H1 (cell line): ENCODE results near the gene CORO7. TPM values are rescaled to one million over a fixed set of nuclear protein-coding genes. Genes with fewer than 3 reads are reported as not detected.

Experiments used
- CTCF ChIA-PET: fragments of 300-600 bp; sonication (Branson Sonifier 250); formaldehyde crosslinking; loops from one replicate; lab custom pipeline; 2021; ENCODE audit not compliant: partially characterized antibody; lab: Charles Lee
- POLR2A ChIA-PET: fragments of 300-600 bp; sonication (Branson Sonifier 250); formaldehyde crosslinking; loops from one replicate; lab custom pipeline; 2021; ENCODE audit warnings: inconsistent platforms; ENCODE audit not compliant: partially characterized antibody; lab: Charles Lee
- DNase-seq, 2 experiments: peaks; one replicate each; pipeline versions ENCODE4 v3.0.0 to v3.0.0-alpha.2; 2010 to 2022; ENCODE audit warnings: low spot score in 2 of 2, low read depth in 1 of 2, mixed read lengths in 1 of 2
- FAIRE-seq: peaks from 2 replicates; lab custom pipeline; 2011; peaks lifted over from hg19 to GRCh38; lab: Jason Lieb, UNC
- H2AFZ ChIP-seq: 2 replicates; pipeline ENCODE4 v1.8.1; 2012; ENCODE audit warnings: low read length, inconsistent platforms
- H2AK5ac ChIP-seq: 2 replicates; pipeline ENCODE4 v1.6.1; 2013; ENCODE audit warnings: low read depth, low read length
- H2BK120ac ChIP-seq: replicated peaks from 2 replicates; pipeline ENCODE3; 2013; ENCODE audit warnings: low read depth, low read length, inconsistent platforms
- H2BK12ac ChIP-seq: 2 replicates; pipeline ENCODE4 v1.6.1; 2013; ENCODE audit warnings: low read depth, low read length
- H2BK15ac ChIP-seq: 2 replicates; pipeline ENCODE4 v1.6.1; 2013; ENCODE audit warnings: low read length
- H2BK20ac ChIP-seq: 2 replicates; pipeline ENCODE4 v1.6.1; 2013; ENCODE audit warnings: low read length
- H2BK5ac ChIP-seq: 2 replicates; pipeline ENCODE4 v1.6.1; 2013; ENCODE audit warnings: low read depth, low read length
- H3K14ac ChIP-seq: 2 replicates; pipeline ENCODE4 v1.6.1; 2013; ENCODE audit warnings: inconsistent platforms; ENCODE audit not compliant: insufficient read length
- H3K18ac ChIP-seq: 2 replicates; pipeline ENCODE4 v1.6.1; 2013; ENCODE audit warnings: low read length; ENCODE audit errors: extremely low read depth
- H3K23ac ChIP-seq: 2 replicates; pipeline ENCODE4 v1.6.1; 2013; ENCODE audit warnings: inconsistent platforms; ENCODE audit not compliant: insufficient read length
- H3K23me2 ChIP-seq: 2 replicates; pipeline ENCODE4 v1.6.1; 2013; ENCODE audit warnings: low read depth, low read length
- H3K27ac ChIP-seq: 2 replicates; pipeline ENCODE4 v1.6.1; 2011; ENCODE audit warnings: low read depth, low read length, inconsistent platforms
- H3K27me3 ChIP-seq, 4 experiments: replicated peaks in 1 of 4; 1 replicate in 1 of 4; 2 replicates in 3 of 4; pipeline versions ENCODE4 v1.6.1 to v1.8.1; 2011 to 2013; ENCODE audit warnings: low read length in 3 of 4, mild to moderate bottlenecking in 3 of 4, inconsistent platforms in 2 of 4, mixed read lengths in 2 of 4, moderate library complexity in 1 of 4; ENCODE audit not compliant: control insufficient read depth in 3 of 4, insufficient read depth in 3 of 4; ENCODE audit errors: extremely low read depth in 1 of 4
- H3K36me3 ChIP-seq, 4 experiments: 2 replicates each; pipeline versions ENCODE4 v1.6.1 to v1.8.1; 2011 to 2013; ENCODE audit warnings: mild to moderate bottlenecking in 4 of 4, low read length in 3 of 4, moderate library complexity in 2 of 4, control low read depth in 1 of 4, inconsistent platforms in 1 of 4; ENCODE audit not compliant: insufficient read depth in 4 of 4, control insufficient read depth in 2 of 4
- H3K4ac ChIP-seq: replicated peaks from 2 replicates; pipeline ENCODE3; 2013; ENCODE audit warnings: low read length, low read depth, mixed read lengths, inconsistent platforms; ENCODE audit not compliant: insufficient read length
- H3K4me1 ChIP-seq, 4 experiments: replicated peaks in 1 of 4; 1 replicate in 1 of 4; 2 replicates in 3 of 4; pipeline versions ENCODE4 v1.6.1 to v1.8.1; 2011 to 2013; ENCODE audit warnings: low read length in 3 of 4, inconsistent platforms in 2 of 4, mixed read lengths in 1 of 4; ENCODE audit not compliant: insufficient read depth in 4 of 4, control insufficient read depth in 3 of 4
- H3K4me2 ChIP-seq, 2 experiments: 2 replicates each; pipeline versions ENCODE4 v1.6.1 to v1.8.1; 2011 to 2013; ENCODE audit warnings: low read depth in 2 of 2, low read length in 2 of 2, control low read depth in 1 of 2, inconsistent platforms in 1 of 2, mild to moderate bottlenecking in 1 of 2; ENCODE audit not compliant: insufficient read depth in 1 of 2
- H3K4me3 ChIP-seq, 4 experiments: fragments of 200-600, 300-600 bp in 1 of 4; sonication (generic), shearing (Covaris generic), sonication (Bioruptor Twin) in 1 of 4; 2 replicates each; pipeline versions ENCODE4 v1.5.1 to v1.8.1; 2011 to 2016; ENCODE audit warnings: low read length in 4 of 4, low read depth in 3 of 4, control low read depth in 2 of 4, inconsistent platforms in 2 of 4, mild to moderate bottlenecking in 2 of 4, mixed read lengths in 1 of 4, moderate library complexity in 1 of 4; ENCODE audit not compliant: insufficient read depth in 2 of 4; ENCODE audit errors: extremely low read depth in 1 of 4
- H3K56ac ChIP-seq: replicated peaks from 2 replicates; pipeline ENCODE3; 2013; ENCODE audit warnings: low read depth, mild to moderate bottlenecking, mixed read lengths, low read length, inconsistent platforms; ENCODE audit not compliant: insufficient read length
- H3K79me1 ChIP-seq: 2 replicates; pipeline ENCODE4 v1.6.1; 2013; ENCODE audit warnings: low read depth, low read length, control low read depth
- H3K79me2 ChIP-seq, 2 experiments: 2 replicates each; pipeline versions ENCODE4 v1.6.1 to v1.8.1; 2012 to 2013; ENCODE audit warnings: low read length in 2 of 2, mild to moderate bottlenecking in 2 of 2, inconsistent platforms in 1 of 2; ENCODE audit not compliant: insufficient read depth in 2 of 2, control insufficient read depth in 1 of 2
- H3K9ac ChIP-seq, 4 experiments: replicated peaks in 1 of 4; 1 replicate in 1 of 4; 2 replicates in 3 of 4; pipeline versions ENCODE4 v1.6.1 to v1.8.1; 2011 to 2013; ENCODE audit warnings: low read depth in 3 of 4, low read length in 3 of 4, control low read depth in 2 of 4, mild to moderate bottlenecking in 2 of 4, moderate library complexity in 2 of 4, inconsistent platforms in 1 of 4; ENCODE audit errors: extremely low read depth in 1 of 4
- H3K9me3 ChIP-seq, 2 experiments: 2 replicates each; pipeline versions ENCODE4 v1.6.1 to v1.8.1; 2012 to 2013; ENCODE audit warnings: mild to moderate bottlenecking in 2 of 2, moderate library complexity in 2 of 2, control low read depth in 1 of 2, inconsistent platforms in 1 of 2, low read depth in 1 of 2, low read length in 1 of 2, mixed read lengths in 1 of 2; ENCODE audit not compliant: insufficient read depth in 2 of 2
- H4K20me1 ChIP-seq, 2 experiments: replicated peaks in 1 of 2; 2 replicates each; pipeline versions ENCODE3 to v1.8.1; 2011 to 2013; ENCODE audit warnings: inconsistent platforms in 2 of 2, low read length in 2 of 2, mild to moderate bottlenecking in 1 of 2; ENCODE audit not compliant: insufficient read depth in 2 of 2, control insufficient read depth in 1 of 2
- H4K5ac ChIP-seq: 2 replicates; pipeline ENCODE4 v1.6.1; 2013; ENCODE audit warnings: low read length, low read depth, mixed read lengths, inconsistent platforms; ENCODE audit not compliant: insufficient read length
- H4K8ac ChIP-seq: 2 replicates; pipeline ENCODE4 v1.8.0; 2013; ENCODE audit warnings: mild to moderate bottlenecking, moderate library complexity, low read length, inconsistent platforms; ENCODE audit not compliant: insufficient read depth; ENCODE audit errors: extremely low read depth
- H4K91ac ChIP-seq: replicated peaks from 2 replicates; pipeline ENCODE3; 2013; ENCODE audit warnings: low read length, mixed read lengths, inconsistent platforms; ENCODE audit not compliant: insufficient read length
- CREB1 ChIP-seq: IDR thresholded peaks from 2 replicates; pipeline ENCODE4 v1.6.1; 2012; ENCODE audit warnings: inconsistent platforms
- E2F6 ChIP-seq: IDR thresholded peaks from 2 replicates; pipeline ENCODE4 v1.6.1; 2012; ENCODE audit warnings: inconsistent platforms
- EP300 ChIP-seq, 2 experiments: IDR thresholded peaks; 1 replicate in 1 of 2; 2 replicates in 1 of 2; pipeline ENCODE4 v1.6.1; 2011 to 2012; ENCODE audit warnings: low read depth in 2 of 2, low read length in 2 of 2, mild to moderate bottlenecking in 2 of 2, borderline replicate concordance in 1 of 2, inconsistent platforms in 1 of 2, moderate library complexity in 1 of 2
- EZH2 ChIP-seq: fragments of 200-600 bp; sonication (generic); IDR thresholded peaks from 2 replicates; pipeline ENCODE4 v1.7.1; 2012; ENCODE audit warnings: low read depth, mild to moderate bottlenecking, moderate library complexity, low read length, inconsistent platforms; ENCODE audit not compliant: severe bottlenecking
- SUZ12 ChIP-seq: fragments of 200-600 bp; sonication (generic); IDR thresholded peaks from 2 replicates; pipeline ENCODE4 v1.6.1; 2012; ENCODE audit warnings: mild to moderate bottlenecking, inconsistent platforms, low read length, moderate library complexity, mixed read lengths
- WGBS, 2 experiments: shearing (Covaris generic) in 1 of 2; methylation state at CpG; one replicate each; pipeline versions ENCODE4 v1.1.6 to v1.1.7; 2013 to 2015; ENCODE audit warnings: low lambda C conversion rate in 2 of 2, mixed read lengths in 2 of 2, inconsistent platforms in 1 of 2, low coverage in 1 of 2, missing lambda C conversion rate in 1 of 2; ENCODE audit not compliant: insufficient replicate concordance in 2 of 2, insufficient coverage in 1 of 2, insufficient read length in 1 of 2; ENCODE audit errors: extremely low coverage in 1 of 2, missing lambda C conversion rate in 1 of 2; 5-methylcytosine and 5-hydroxymethylcytosine counted together
- polyA plus RNA-seq, 7 experiments: library from polyadenylated mRNA; depleted of rRNA in 3 of 7; stranded (reverse) in 5 of 7; unstranded in 2 of 7; fragments of >200 nt in 5 of 7; fragments of 200-250 nt in 2 of 7; gene quantifications; 1 replicate in 5 of 7; 2 replicates in 1 of 7; 4 replicates in 1 of 7; pipeline versions ENCODE4 v1.2.1 to v1.2.3, GENCODE V29; 2011 to 2013; ENCODE audit warnings: missing spikeins in 2 of 7, mixed read lengths in 2 of 7
- total RNA-seq: library from RNA; stranded (reverse); fragmentation: NEBNext Ultra II Directional; extraction: Animal tissue kit (Norgen Biotek cat#: 25700); gene quantifications from 2 replicates; pipeline ENCODE4 v1.2.1, GENCODE V29; 2021

Gene CORO7
- total and polyA plus RNA-seq, 2 of the 8 experiments (the other 6 are each of a cell fraction or from before 2014, with no cell fraction given) = 25.2 to 29.8 TPM

- H3K4me3 ChIP-seq = no peak overlapping the region
- H3K23me2 ChIP-seq = peaks cover 12% of the 10 kb centered on the region
- no peak overlapping the region for H2BK12ac ChIP-seq
- no peak overlapping the region for H3K4ac ChIP-seq
- 0 out of 2 replicates have a peak overlapping the region, but pooled peaks have one; percentile 13 for H2BK5ac ChIP-seq
- ChIA-PET CTCF (interaction anchor here (0.8 to 16.7 kb wide), 10 partner anchors 8 to 85 kb away, joined by 3 to 300 read pairs (median 4); no protein-coding TSS in a partner anchor), POLR2A (interaction anchor here (0.9 to 4.2 kb wide), 10 partner anchors 8 to 55 kb away, joined by 3 to 34 read pairs (median 3); partner anchors contain the start of genes PAM16 and TFAP4)
- peaks cover 0 to 14% (median 11%) of the 10 kb centered on the region in 4 experiments; a peak in 6 of 7 replicates for H3K27me3 ChIP-seq
- no peak overlapping the region for H2AFZ ChIP-seq
- no peak overlapping the region; the same call in 1 of the 2 replicates for H4K8ac ChIP-seq
- TF ChIP-seq EP300 (IDR thresholded peaks at IDR 0.05; ENCODE audit: borderline replicate concordance in 1 of 2, low read depth in 2 of 2, low read length in 2 of 2) (no peak), E2F6 (no peak), CREB1 (no peak), SUZ12 (no peak), EZH2 (no peak)
- no peak overlapping the region for H3K27ac ChIP-seq
- H3K56ac ChIP-seq = no peak overlapping the region
- no peak overlapping the region for H2BK20ac ChIP-seq
- no peak overlapping the region for H3K4me2 ChIP-seq
- no peak overlapping the region for H3K9ac ChIP-seq
- H2AK5ac ChIP-seq = no peak overlapping the region
- no peak overlapping the region for H4K5ac ChIP-seq
- H3K79me1 ChIP-seq = peaks cover 13% of the 10 kb centered on the region
- no peak overlapping the region for H4K91ac ChIP-seq
- no peaks in the 10 kb centered on the region for H3K36me3 ChIP-seq
- DNase-seq (no peak), FAIRE-seq (no peak)
- no peak overlapping the region for H3K18ac ChIP-seq
- 83% methylated on average over 13 of the region's 13 CpGs; no CpG with 5 or more reads in 1 of the 2 experiments for WGBS, 2 experiments
- peaks cover 0 to 44% (median 38%) of the 10 kb centered on the region in 4 experiments; a peak in 6 of 7 replicates for H3K4me1 ChIP-seq
- no peak overlapping the region for H2BK15ac ChIP-seq
- no peak overlapping the region for H3K14ac ChIP-seq
- H3K23ac ChIP-seq = no peak overlapping the region
- peaks cover 19 to 26% of the 10 kb centered on the region in 2 experiments for H4K20me1 ChIP-seq
- no peak overlapping the region for H2BK120ac ChIP-seq
- peaks cover 0 to 65% of the 10 kb centered on the region in 2 experiments; a peak in 3 of 4 replicates for H3K79me2 ChIP-seq
- no peaks in the 10 kb centered on the region for H3K9me3 ChIP-seq
These were observed 97.9 kb downstream of the CORO7 start for GRCh38 chr16:4318451-4318910.
